ENCODE results near the gene DISP3. TPM values are rescaled to one million over a fixed set of nuclear protein-coding genes. Genes with fewer than 3 reads are reported as not detected.

DISP3 gene
- total and polyA plus RNA-seq, 3 donors from 2014 or later, result 6.8 to 8.8 (median 7.3) TPM

GRCh38 chr1:11581445-11581991 lies 102.6 kb downstream of the DISP3 start:
- Histone ChIP-seq H3K9me3 (no peaks in the 10 kb centered on the region), H3K36me3 (ENCODE audit: low read depth, missing control alignments) (no peaks in the 10 kb centered on the region), H3K27me3 (no peaks in the 10 kb centered on the region), H3K27ac (no peak overlapping the region), H3K4me1 (no peaks in the 10 kb centered on the region), H3K4me3 (no peak overlapping the region)
- 62 to 73% methylated on average over 8 of the region's 8 CpGs for WGBS, 2 donors
- DNase-seq, result no peak
- intact Hi-C loops (cut with DNase I; ENCODE audit: low total_unique reads), result no loop called here
- TF ChIP-seq CTCF (IDR thresholded peaks at IDR 0.05) (no peak), POLR2A (IDR thresholded peaks at IDR 0.05) (no peak)

GRCh38 chr1:11585389-11585788 lies 106.4 kb downstream of the DISP3 start:
- TF ChIP-seq CTCF (IDR thresholded peaks at IDR 0.05), result no peak
- TF ChIP-seq POLR2A (IDR thresholded peaks at IDR 0.05), result no peak
- no peak overlapping the region for H3K27ac ChIP-seq
- intact Hi-C loops (cut with DNase I; ENCODE audit: low total_unique reads), result no loop called here
- H3K9me3 ChIP-seq, result no peaks in the 10 kb centered on the region
- DNase-seq, result no peak
- no peaks in the 10 kb centered on the region for H3K36me3 ChIP-seq (ENCODE audit: low read depth, missing control alignments)
- H3K4me1 ChIP-seq, result no peaks in the 10 kb centered on the region
- H3K27me3 ChIP-seq, result no peaks in the 10 kb centered on the region
- H3K4me3 ChIP-seq, result no peak overlapping the region
- WGBS, 2 donors, result 61 to 75% methylated on average over 11 of the region's 11 CpGs

Other genes starting within 250 kb of the DISP3 start
- gene MTOR, start 216.6 kb upstream of the DISP3 start, total RNA-seq, result 100 to 1,000 TPM in 1 of 2 donors, 10 to 100 TPM in 1; 83.3 to 108 TPM
- gene MTOR, start 216.6 kb upstream of the DISP3 start, polyA plus RNA-seq (ENCODE audit: insufficient read depth, low read depth, low replicate concordance), result 129 TPM
- gene UBIAD1, start 206.0 kb upstream of the DISP3 start, total RNA-seq, result 10 to 100 TPM; 29.3 to 32.0 TPM
- gene UBIAD1, start 206.0 kb upstream of the DISP3 start, polyA plus RNA-seq (ENCODE audit: insufficient read depth, low read depth, low replicate concordance), result 25.8 TPM
- gene FBXO2, start 175.3 kb downstream of the DISP3 start, total RNA-seq, result 10 to 100 TPM; 11.3 to 17.3 TPM
- gene FBXO2, start 175.3 kb downstream of the DISP3 start, polyA plus RNA-seq (ENCODE audit: insufficient read depth, low read depth, low replicate concordance), result 19.0 TPM
- gene FBXO44, start 175.7 kb downstream of the DISP3 start, total RNA-seq, result 10 to 100 TPM; 28.0 to 31.3 TPM
- 36.4 TPM for gene FBXO44, start 175.7 kb downstream of the DISP3 start, polyA plus RNA-seq (ENCODE audit: insufficient read depth, low read depth, low replicate concordance)
- gene FBXO6, start 185.0 kb downstream of the DISP3 start, total RNA-seq, result 10 to 100 TPM in 1 of 2 donors, 1 to 10 TPM in 1; 7.8 to 17.3 TPM
- 15.8 TPM for gene FBXO6, start 185.0 kb downstream of the DISP3 start, polyA plus RNA-seq (ENCODE audit: insufficient read depth, low read depth, low replicate concordance)
- gene MAD2L2, start 202.0 kb downstream of the DISP3 start, total RNA-seq, result 100 to 1,000 TPM; 115 to 116 TPM
- 77.0 TPM for gene MAD2L2, start 202.0 kb downstream of the DISP3 start, polyA plus RNA-seq (ENCODE audit: insufficient read depth, low read depth, low replicate concordance)
- under 1 TPM; 0.79 to 0.93 TPM for gene DRAXIN, start 212.6 kb downstream of the DISP3 start, total RNA-seq
- 0.53 TPM for gene DRAXIN, start 212.6 kb downstream of the DISP3 start, polyA plus RNA-seq (ENCODE audit: insufficient read depth, low read depth, low replicate concordance)